Lower leg skin (tissue), 3 donors: ENCODE results near the gene MTHFD1L.

ENCODE experiments used
- CTCF ChIP-seq, 3 donors: fragments of 450-650 bp; IDR thresholded peaks; one replicate each; pipeline ENCODE4 v1.5.1; 2016; ENCODE audit warnings: antibody characterized with exemption in 3 of 3, mild to moderate bottlenecking in 3 of 3, moderate library complexity in 2 of 3
- POLR2A ChIP-seq, 2 donors: fragments of 450-650 bp; IDR thresholded peaks; one replicate each; pipeline ENCODE4 v1.6.1; 2016 to 2017; ENCODE audit warnings: antibody characterized with exemption in 2 of 2, mild to moderate bottlenecking in 1 of 2, moderate library complexity in 1 of 2

GRCh38 chr6:151073146-151073545, 207.6 kb downstream of the MTHFD1L start:
- TF ChIP-seq CTCF (IDR thresholded peaks at IDR 0.05): no peak
- no peak for TF ChIP-seq POLR2A (IDR thresholded peaks at IDR 0.05)
